ENCODE measurements around the gene PLVAP.

DNA sequence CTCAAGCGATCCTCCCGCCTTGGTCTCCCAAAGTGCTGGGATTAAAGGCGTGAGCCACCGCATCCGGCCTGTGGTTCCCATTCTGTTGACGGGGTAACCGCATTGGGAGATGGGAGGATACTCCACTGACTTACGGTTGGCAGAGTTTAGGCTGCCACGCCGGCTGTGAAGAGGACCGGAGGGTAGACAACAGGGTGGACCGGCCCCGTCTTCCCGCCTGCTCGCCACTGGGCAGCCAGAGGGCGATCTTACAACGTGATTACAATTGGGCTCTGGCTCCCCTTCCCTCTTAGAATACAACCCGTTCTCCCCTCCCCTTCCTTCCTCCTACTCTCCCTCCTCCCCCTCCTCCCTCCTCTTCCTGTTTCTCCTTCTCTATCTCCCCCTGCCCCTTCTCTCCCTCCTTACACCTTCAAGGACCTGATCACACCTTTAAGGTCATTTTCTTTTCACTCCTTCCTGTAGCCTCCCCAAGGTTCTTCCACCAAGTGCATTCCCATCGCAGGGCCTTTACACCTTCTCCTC lies 17.8 kb upstream of the PLVAP start:
- TF ChIP-seq, protein P1, sequence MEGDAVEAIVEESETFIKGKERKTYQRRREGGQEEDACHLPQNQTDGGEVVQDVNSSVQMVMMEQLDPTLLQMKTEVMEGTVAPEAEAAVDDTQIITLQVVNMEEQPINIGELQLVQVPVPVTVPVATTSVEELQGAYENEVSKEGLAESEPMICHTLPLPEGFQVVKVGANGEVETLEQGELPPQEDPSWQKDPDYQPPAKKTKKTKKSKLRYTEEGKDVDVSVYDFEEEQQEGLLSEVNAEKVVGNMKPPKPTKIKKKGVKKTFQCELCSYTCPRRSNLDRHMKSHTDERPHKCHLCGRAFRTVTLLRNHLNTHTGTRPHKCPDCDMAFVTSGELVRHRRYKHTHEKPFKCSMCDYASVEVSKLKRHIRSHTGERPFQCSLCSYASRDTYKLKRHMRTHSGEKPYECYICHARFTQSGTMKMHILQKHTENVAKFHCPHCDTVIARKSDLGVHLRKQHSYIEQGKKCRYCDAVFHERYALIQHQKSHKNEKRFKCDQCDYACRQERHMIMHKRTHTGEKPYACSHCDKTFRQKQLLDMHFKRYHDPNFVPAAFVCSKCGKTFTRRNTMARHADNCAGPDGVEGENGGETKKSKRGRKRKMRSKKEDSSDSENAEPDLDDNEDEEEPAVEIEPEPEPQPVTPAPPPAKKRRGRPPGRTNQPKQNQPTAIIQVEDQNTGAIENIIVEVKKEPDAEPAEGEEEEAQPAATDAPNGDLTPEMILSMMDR (IDR thresholded peaks at IDR 0.05 in 4 of 5, conservative IDR thresholded peaks at IDR 0.05 in 1 of 5): peak; percentile 43 to 62 (median 58)
- TF ChIP-seq POLR2A (IDR thresholded peaks at IDR 0.05): no peak
